Activated naive CD4-positive, alpha-beta T cell treated with Interleukin-2 at 50 U/mL for 16 hours (primary cell): ENCODE data around the gene ATG4C.
A peak's percentile ranks its signal among the peaks of the same experiment; 100 is the strongest.
"Not testable (repeated sequence)": the region's sequence is repeated elsewhere in the genome, so short reads cannot be mapped to it uniquely, and the experiment has no call there.

Experiments
- DNase-seq: peaks from one replicate; pipeline ENCODE4 v3.0.0-alpha.2; 2020

ATG4C gene

GRCh38 chr1:62783736-62784508 is at the start of gene ATG4C:
Gene ATG4C, plus strand, starts transcription at chr1:62784132. Its CDS starts 19,655 bp downstream, at chr1:62803787.
- DNase-seq: peak; percentile 92

- DNase-seq: no peak
Measured at GRCh38 chr1:62735491-62736171, 48.3 kb upstream of the ATG4C start.

GRCh38 chr1:62740701-62741100 is 43.2 kb upstream of the ATG4C start:
- not testable (repeated sequence) for DNase-seq

- DNase-seq: no peak
Measured at GRCh38 chr1:62744611-62745577, 39.0 kb upstream of the ATG4C start.

GRCh38 chr1:62746086-62746808 is 37.7 kb upstream of the ATG4C start:
- DNase-seq: no peak

- DNase-seq: no peak
Measured at GRCh38 chr1:62746809-62747138, 37.2 kb upstream of the ATG4C start.

GRCh38 chr1:62753031-62753965 is 30.6 kb upstream of the ATG4C start:
- no peak for DNase-seq

- not testable (repeated sequence) for DNase-seq
Measured at GRCh38 chr1:62754938-62755337, 29.0 kb upstream of the ATG4C start.

- not testable (repeated sequence) for DNase-seq
Measured at GRCh38 chr1:62756255-62756884, 27.6 kb upstream of the ATG4C start.

- not testable (repeated sequence) for DNase-seq
Measured at GRCh38 chr1:62759232-62759875, 24.6 kb upstream of the ATG4C start.

GRCh38 chr1:62760021-62760782 is 23.7 kb upstream of the ATG4C start:
- DNase-seq: not testable (repeated sequence)

- not testable (repeated sequence) for DNase-seq
Measured at GRCh38 chr1:62761223-62761870, 22.6 kb upstream of the ATG4C start.

GRCh38 chr1:62762027-62762426 is 21.9 kb upstream of the ATG4C start:
- not testable (repeated sequence) for DNase-seq

- DNase-seq: no peak
Measured at GRCh38 chr1:62765981-62766380, 18.0 kb upstream of the ATG4C start.

GRCh38 chr1:62768551-62768950 is 15.4 kb upstream of the ATG4C start:
- not testable (repeated sequence) for DNase-seq

GRCh38 chr1:62772607-62773295 is 11.2 kb upstream of the ATG4C start:
- DNase-seq: no peak

GRCh38 chr1:62774006-62774405 is 9.9 kb upstream of the ATG4C start:
- DNase-seq: no peak

GRCh38 chr1:62774971-62775595 is 8.8 kb upstream of the ATG4C start:
- DNase-seq: no peak
